Thyroid gland (tissue), 4 donors: ENCODE measurements around the gene NECAB3.

ENCODE experiments used
- CTCF ChIP-seq, 6 experiments: fragments of 200-600 bp in 3 of 6; fragments of 450-650 bp in 3 of 6; sonication (generic) in 3 of 6; IDR thresholded peaks; one replicate each; pipeline ENCODE4 v1.5.1; 2016 to 2019; ENCODE audit warnings: antibody characterized with exemption in 6 of 6, mild to moderate bottlenecking in 2 of 6, inconsistent platforms in 1 of 6, moderate library complexity in 1 of 6
- POLR2A ChIP-seq, 2 donors: fragments of 450-650 bp; IDR thresholded peaks; one replicate each; pipeline ENCODE4 v1.6.1; 2017; ENCODE audit warnings: antibody characterized with exemption in 2 of 2, mild to moderate bottlenecking in 2 of 2, moderate library complexity in 1 of 2

GRCh38 chr20:33707668-33708067, 33.4 kb upstream of the NECAB3 start:
- TF ChIP-seq CTCF (IDR thresholded peaks at IDR 0.05) (no peak), POLR2A (IDR thresholded peaks at IDR 0.05) (no peak)
